ENCODE results near the gene RAC3.

Gene RAC3

GRCh38 chr17:81999587-81999975 lies 31.9 kb upstream of the RAC3 start:
- no peak for DNase-seq (ENCODE audit: low read depth)

GRCh38 chr17:81999976-82000802 lies 31.3 kb upstream of the RAC3 start:
- DNase-seq (ENCODE audit: low read depth): no peak

GRCh38 chr17:82000803-82001570 lies 30.5 kb upstream of the RAC3 start:
- no peak for DNase-seq (ENCODE audit: low read depth)

- no peak for DNase-seq (ENCODE audit: low read depth)
Observed at GRCh38 chr17:82001571-82002056, 29.9 kb upstream of the RAC3 start.

- no peak for DNase-seq (ENCODE audit: low read depth)
Observed at GRCh38 chr17:82003411-82004381, 27.8 kb upstream of the RAC3 start.

- no peak for DNase-seq (ENCODE audit: low read depth)
Observed at GRCh38 chr17:82004517-82005455, 26.7 kb upstream of the RAC3 start.

- no peak for DNase-seq (ENCODE audit: low read depth)
Observed at GRCh38 chr17:82005701-82006348, 25.7 kb upstream of the RAC3 start.

GRCh38 chr17:82006468-82007227 lies 24.8 kb upstream of the RAC3 start:
- no peak for DNase-seq (ENCODE audit: low read depth)

- DNase-seq (ENCODE audit: low read depth): no peak
Observed at GRCh38 chr17:82007228-82007494, 24.3 kb upstream of the RAC3 start.

- DNase-seq (ENCODE audit: low read depth): no peak
Observed at GRCh38 chr17:82007495-82008257, 23.8 kb upstream of the RAC3 start.

- DNase-seq (ENCODE audit: low read depth): no peak
Observed at GRCh38 chr17:82008258-82008940, 23.1 kb upstream of the RAC3 start.

- no peak for DNase-seq (ENCODE audit: low read depth)
Observed at GRCh38 chr17:82008941-82009405, 22.5 kb upstream of the RAC3 start.

- no peak for DNase-seq (ENCODE audit: low read depth)
Observed at GRCh38 chr17:82009413-82009812, 22.1 kb upstream of the RAC3 start.

- DNase-seq (ENCODE audit: low read depth): no peak
Observed at GRCh38 chr17:82010575-82011525, 20.6 kb upstream of the RAC3 start.

- no peak for DNase-seq (ENCODE audit: low read depth)
Observed at GRCh38 chr17:82011617-82012187, 19.8 kb upstream of the RAC3 start.

- DNase-seq (ENCODE audit: low read depth): no peak
Observed at GRCh38 chr17:82012261-82012639, 19.2 kb upstream of the RAC3 start.

Data from activated T-helper 1 cell treated with Interleukin-2 at 50 U/mL for 16 hours (primary cell).